SHP77 treated with DMSO at 0.1 percent for 48 hours (cell line): Measurements from ENCODE around the gene ZCCHC4.

Experiments used
- DNase-seq: peaks from one replicate; lab custom pipeline; 2025; lab: John Stamatoyannopoulos, UW

ZCCHC4 gene

GRCh38 chr4:25377572-25378436, 65.2 kb downstream of the ZCCHC4 start:
- no peak for DNase-seq

GRCh38 chr4:25378437-25378743, 65.8 kb downstream of the ZCCHC4 start:
- DNase-seq = no peak

GRCh38 chr4:25379591-25379990, 67.0 kb downstream of the ZCCHC4 start:
- no peak for DNase-seq

GRCh38 chr4:25383647-25384046, 71.1 kb downstream of the ZCCHC4 start:
- DNase-seq = no peak

GRCh38 chr4:25386926-25387325, 74.4 kb downstream of the ZCCHC4 start:
- DNase-seq = no peak

GRCh38 chr4:25397305-25397704, 84.7 kb downstream of the ZCCHC4 start:
- no peak for DNase-seq

- no peak for DNase-seq
Measured at GRCh38 chr4:25399510-25399909, 86.9 kb downstream of the ZCCHC4 start.

- no peak for DNase-seq
Measured at GRCh38 chr4:25401066-25401465, 88.5 kb downstream of the ZCCHC4 start.

GRCh38 chr4:25402521-25402920, 89.9 kb downstream of the ZCCHC4 start:
- no peak for DNase-seq

GRCh38 chr4:25403699-25404098, 91.1 kb downstream of the ZCCHC4 start:
- DNase-seq = no peak

- DNase-seq = no peak
Measured at GRCh38 chr4:25405453-25405852, 92.9 kb downstream of the ZCCHC4 start.

GRCh38 chr4:25406081-25406692, 93.6 kb downstream of the ZCCHC4 start:
- DNase-seq = no peak

GRCh38 chr4:25410820-25411529, 98.4 kb downstream of the ZCCHC4 start:
- DNase-seq = no peak

GRCh38 chr4:25413261-25413660, 100.7 kb downstream of the ZCCHC4 start:
- no peak for DNase-seq

- DNase-seq = no peak
Measured at GRCh38 chr4:25417014-25417413, 104.4 kb downstream of the ZCCHC4 start.
